Thyroid gland (tissue), 4 donors: ENCODE results near the gene PLEKHA6.

Experiments used
- POLR2A ChIP-seq, 2 donors: fragments of 450-650 bp; IDR thresholded peaks; one replicate each; pipeline ENCODE4 v1.6.1; 2017; ENCODE audit warnings: antibody characterized with exemption in 2 of 2, mild to moderate bottlenecking in 2 of 2, moderate library complexity in 1 of 2
- TF ChIP-seq, protein P1 (sequence below), 6 experiments: fragments of 200-600 bp in 3 of 6; fragments of 450-650 bp in 3 of 6; sonication (generic) in 3 of 6; IDR thresholded peaks; one replicate each; pipeline ENCODE4 v1.5.1; 2016 to 2019; ENCODE audit warnings: antibody characterized with exemption in 6 of 6, mild to moderate bottlenecking in 2 of 6, inconsistent platforms in 1 of 6, moderate library complexity in 1 of 6

DNA sequence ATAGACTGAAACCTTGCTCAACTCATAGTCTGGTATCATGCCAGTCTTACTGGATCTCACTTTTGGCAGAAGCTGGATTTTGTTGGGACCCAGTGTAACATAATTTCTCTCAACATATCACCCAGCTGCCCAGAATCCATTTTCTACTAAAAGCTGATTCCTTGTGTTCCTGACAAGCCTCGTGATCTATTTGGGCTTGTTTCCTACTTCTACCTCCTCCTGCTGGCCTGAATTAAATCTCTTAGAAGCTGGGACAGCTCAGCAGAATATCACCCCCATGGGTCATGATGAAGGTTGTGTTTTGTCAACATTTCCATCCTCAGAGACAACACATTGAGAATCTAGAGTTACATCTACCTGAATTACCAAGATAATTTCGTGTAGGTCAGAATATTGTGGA is 153.6 kb downstream of the PLEKHA6 start:
- TF ChIP-seq, protein P1, sequence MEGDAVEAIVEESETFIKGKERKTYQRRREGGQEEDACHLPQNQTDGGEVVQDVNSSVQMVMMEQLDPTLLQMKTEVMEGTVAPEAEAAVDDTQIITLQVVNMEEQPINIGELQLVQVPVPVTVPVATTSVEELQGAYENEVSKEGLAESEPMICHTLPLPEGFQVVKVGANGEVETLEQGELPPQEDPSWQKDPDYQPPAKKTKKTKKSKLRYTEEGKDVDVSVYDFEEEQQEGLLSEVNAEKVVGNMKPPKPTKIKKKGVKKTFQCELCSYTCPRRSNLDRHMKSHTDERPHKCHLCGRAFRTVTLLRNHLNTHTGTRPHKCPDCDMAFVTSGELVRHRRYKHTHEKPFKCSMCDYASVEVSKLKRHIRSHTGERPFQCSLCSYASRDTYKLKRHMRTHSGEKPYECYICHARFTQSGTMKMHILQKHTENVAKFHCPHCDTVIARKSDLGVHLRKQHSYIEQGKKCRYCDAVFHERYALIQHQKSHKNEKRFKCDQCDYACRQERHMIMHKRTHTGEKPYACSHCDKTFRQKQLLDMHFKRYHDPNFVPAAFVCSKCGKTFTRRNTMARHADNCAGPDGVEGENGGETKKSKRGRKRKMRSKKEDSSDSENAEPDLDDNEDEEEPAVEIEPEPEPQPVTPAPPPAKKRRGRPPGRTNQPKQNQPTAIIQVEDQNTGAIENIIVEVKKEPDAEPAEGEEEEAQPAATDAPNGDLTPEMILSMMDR (IDR thresholded peaks at IDR 0.05) = no peak
- TF ChIP-seq POLR2A (IDR thresholded peaks at IDR 0.05) = no peak
